ENCODE results near the gene MED31.

- no peak for TF ChIP-seq CTCF (IDR thresholded peaks at IDR 0.05)
- TF ChIP-seq POLR2A (IDR thresholded peaks at IDR 0.05), result no peak
Measured at GRCh38 chr17:6684881-6685767, 33.7 kb upstream of the MED31 start.

Measured in esophagus squamous epithelium (tissue), 4 donors.